Astrocyte (in vitro differentiated cells and primary cell): ENCODE data around the gene TMEM101. TPM values are rescaled to one million over a fixed set of nuclear protein-coding genes. Genes with fewer than 3 reads are reported as not detected.
"Not testable (repeated sequence)": the region's sequence is repeated elsewhere in the genome, so short reads cannot be mapped to it uniquely, and the experiment has no call there.

Experiments
- DNase-seq: peaks from one replicate; pipeline ENCODE4 v3.0.0-alpha.2; 2010; ENCODE audit warnings: low read depth
- FAIRE-seq: peaks from 2 replicates; lab custom pipeline; 2011; peaks lifted over from hg19 to GRCh38; lab: Jason Lieb, UNC
- H2AFZ ChIP-seq: 2 replicates; pipeline ENCODE4 v1.6.0; 2012; ENCODE audit warnings: low read depth, low read length, inconsistent platforms
- H3K27ac ChIP-seq: 2 replicates; pipeline ENCODE4 v1.5.1; 2011; ENCODE audit warnings: low read depth, low read length, inconsistent platforms
- H3K27me3 ChIP-seq: 2 replicates; pipeline ENCODE4 v1.6.0; 2011; ENCODE audit warnings: low read length, inconsistent platforms; ENCODE audit not compliant: insufficient read depth
- H3K36me3 ChIP-seq: 2 replicates; pipeline ENCODE4 v1.5.1; 2011; ENCODE audit warnings: low read length, inconsistent platforms; ENCODE audit not compliant: insufficient read depth
- H3K4me1 ChIP-seq: 2 replicates; pipeline ENCODE4 v1.5.1; 2011; ENCODE audit warnings: low read length, inconsistent platforms; ENCODE audit not compliant: insufficient read depth
- H3K4me2 ChIP-seq: 2 replicates; pipeline ENCODE4 v1.6.0; 2012; ENCODE audit warnings: low read length, inconsistent platforms
- H3K4me3 ChIP-seq: 2 replicates; pipeline ENCODE4 v1.5.1; 2011; ENCODE audit warnings: low read depth, mild to moderate bottlenecking, low read length, inconsistent platforms; ENCODE audit not compliant: insufficient read depth
- H3K79me2 ChIP-seq: 2 replicates; pipeline ENCODE4 v1.6.0; 2012; ENCODE audit warnings: mild to moderate bottlenecking, low read length, inconsistent platforms; ENCODE audit not compliant: insufficient read depth
- H3K9ac ChIP-seq: 2 replicates; pipeline ENCODE4 v1.6.0; 2012; ENCODE audit warnings: mild to moderate bottlenecking, low read length, inconsistent platforms
- H3K9me3 ChIP-seq: 2 replicates; pipeline ENCODE4 v1.5.1; 2012; ENCODE audit warnings: low read depth, mild to moderate bottlenecking, low read length, inconsistent platforms; ENCODE audit not compliant: insufficient read depth
- H4K20me1 ChIP-seq: 2 replicates; pipeline ENCODE4 v1.6.0; 2012; ENCODE audit warnings: low read length, inconsistent platforms; ENCODE audit not compliant: insufficient read depth
- H3K27ac Mint-ChIP-seq: one replicate; pipeline ENCODE4 v1.8.0; 2021; ENCODE audit warnings: mild to moderate bottlenecking, mixed read lengths; ENCODE audit not compliant: unreplicated experiment
- H3K27me3 Mint-ChIP-seq: one replicate; pipeline ENCODE4 v1.8.0; 2021; ENCODE audit warnings: low read depth, mixed read lengths; ENCODE audit not compliant: unreplicated experiment
- H3K36me3 Mint-ChIP-seq: one replicate; pipeline ENCODE4 v1.8.0; 2021; ENCODE audit warnings: low read depth, mixed read lengths; ENCODE audit not compliant: unreplicated experiment
- H3K4me1 Mint-ChIP-seq: one replicate; pipeline ENCODE4 v1.8.0; 2021; ENCODE audit warnings: low read depth, mixed read lengths; ENCODE audit not compliant: unreplicated experiment
- H3K4me3 Mint-ChIP-seq: one replicate; pipeline ENCODE4 v1.8.0; 2021; ENCODE audit warnings: mild to moderate bottlenecking, moderate library complexity, mixed read lengths; ENCODE audit not compliant: unreplicated experiment
- H3K9me3 Mint-ChIP-seq: one replicate; pipeline ENCODE4 v1.8.0; 2021; ENCODE audit warnings: mild to moderate bottlenecking, mixed read lengths; ENCODE audit not compliant: unreplicated experiment
- CTCF ChIP-seq: IDR thresholded peaks from 2 replicates; pipeline ENCODE4 v1.5.1; 2011; ENCODE audit warnings: low read depth, mild to moderate bottlenecking, inconsistent platforms, low read length, moderate library complexity; ENCODE audit not compliant: insufficient read depth
- EZH2 ChIP-seq: IDR thresholded peaks from 2 replicates; pipeline ENCODE4 v1.6.1; 2012; ENCODE audit warnings: mild to moderate bottlenecking, low read length, inconsistent platforms; ENCODE audit not compliant: insufficient read depth
- total RNA-seq: library from RNA; stranded (reverse); gene quantifications from 2 replicates; pipeline ENCODE4 v1.2.1, GENCODE V29; 2021

Gene TMEM101
- total RNA-seq, 1 donor from 2014 or later: 17.1 TPM

DNA sequence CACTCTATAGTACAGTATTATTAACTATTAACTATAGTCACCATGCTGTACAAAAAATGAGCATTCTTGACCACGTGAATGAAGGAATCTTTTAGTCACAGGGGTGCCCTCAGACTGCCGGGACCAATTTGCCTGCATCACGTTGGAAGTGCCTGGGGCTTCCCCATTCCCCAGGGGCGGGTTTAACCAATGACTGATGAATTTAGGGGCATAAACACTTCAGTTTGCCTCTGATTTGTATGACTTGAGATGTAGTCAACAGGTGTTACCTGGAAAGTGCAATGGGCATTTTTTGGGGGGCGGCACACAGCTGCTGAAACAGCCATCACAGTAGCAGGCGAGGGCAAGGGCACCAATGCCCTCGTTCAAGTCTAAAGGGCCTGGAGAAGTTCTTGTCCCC is 52.3 kb downstream of the TMEM101 start:
- Histone ChIP-seq H3K4me2 (no peak overlapping the region), H3K4me3 (no peak overlapping the region), H3K4me1 (no peaks in the 10 kb centered on the region), H4K20me1 (no peaks in the 10 kb centered on the region), H3K27me3 (peaks cover 16% of the 10 kb centered on the region), H3K36me3 (no peaks in the 10 kb centered on the region), H3K27ac (no peak overlapping the region), H3K9me3 (no peaks in the 10 kb centered on the region), H3K9ac (no peak overlapping the region), H3K79me2 (no peaks in the 10 kb centered on the region), H2AFZ (no peak overlapping the region)
- no peak overlapping the region for H3K27ac Mint-ChIP-seq
- TF ChIP-seq CTCF (no peak), EZH2 (no peak)
- H3K9me3 Mint-ChIP-seq: peaks cover 3% of the 10 kb centered on the region
- H3K4me3 Mint-ChIP-seq: no peak overlapping the region
- peaks cover 5% of the 10 kb centered on the region for H3K4me1 Mint-ChIP-seq
- H3K27me3 Mint-ChIP-seq: peaks cover 24% of the 10 kb centered on the region
- no peaks in the 10 kb centered on the region for H3K36me3 Mint-ChIP-seq
- no peak for FAIRE-seq
- DNase-seq: no peak

GRCh38 chr17:43961954-43962353 is 52.8 kb downstream of the TMEM101 start:
- Mint-ChIP-seq H3K27ac (no peak overlapping the region), H3K27me3 (peaks cover 21% of the 10 kb centered on the region), H3K4me3 (no peak overlapping the region), H3K9me3 (peaks cover 3% of the 10 kb centered on the region), H3K4me1 (peaks cover 5% of the 10 kb centered on the region), H3K36me3 (no peaks in the 10 kb centered on the region)
- Histone ChIP-seq H3K4me3 (no peak overlapping the region), H3K27ac (no peak overlapping the region), H3K4me1 (no peaks in the 10 kb centered on the region), H3K9me3 (no peaks in the 10 kb centered on the region), H3K9ac (no peak overlapping the region), H3K27me3 (peaks cover 16% of the 10 kb centered on the region), H4K20me1 (no peaks in the 10 kb centered on the region), H2AFZ (no peak overlapping the region), H3K36me3 (no peaks in the 10 kb centered on the region), H3K79me2 (no peaks in the 10 kb centered on the region), H3K4me2 (no peak overlapping the region)
- TF ChIP-seq EZH2 (no peak), CTCF (no peak)
- DNase-seq (no peak), FAIRE-seq (no peak)

- peaks cover 14% of the 10 kb centered on the region for H3K27me3 ChIP-seq
- not testable (repeated sequence) for H3K79me2 ChIP-seq, H3K9me3 Mint-ChIP-seq, H3K4me3 ChIP-seq, FAIRE-seq, H3K4me1 ChIP-seq, H3K4me3 Mint-ChIP-seq, H2AFZ ChIP-seq, H3K27ac ChIP-seq, H4K20me1 ChIP-seq, H3K27ac Mint-ChIP-seq, DNase-seq, H3K9me3 ChIP-seq, H3K4me1 Mint-ChIP-seq, H3K36me3 Mint-ChIP-seq, H3K36me3 ChIP-seq, H3K9ac ChIP-seq, H3K4me2 ChIP-seq
- H3K27me3 Mint-ChIP-seq: peaks cover 24% of the 10 kb centered on the region
These were observed 53.5 kb downstream of the TMEM101 start for GRCh38 chr17:43961292-43961691.

Other genes with a start within 250 kb of the TMEM101 start
- gene DUSP3, start 236.0 kb downstream of the TMEM101 start, total RNA-seq: 63.3 and 71.6 TPM in 2 replicates
- 0.16 TPM in 1 of 2 replicates, not detected in the other for gene CFAP97D1, start 234.5 kb downstream of the TMEM101 start, total RNA-seq
- 5.9 and 6.5 TPM in 2 replicates for gene MPP3, start 181.8 kb downstream of the TMEM101 start, total RNA-seq
- not detected in 2 replicates for gene CD300LG, start 167.8 kb downstream of the TMEM101 start, total RNA-seq
- gene MPP2, start 107.4 kb downstream of the TMEM101 start, total RNA-seq: 7.6 and 8.0 TPM in 2 replicates
- not detected in 2 replicates for gene PPY, start 72.5 kb downstream of the TMEM101 start, total RNA-seq
- not detected in 2 replicates for gene PYY, start 61.0 kb downstream of the TMEM101 start, total RNA-seq
- 0.91 and 1.0 TPM in 2 replicates for gene NAGS, start 10.3 kb downstream of the TMEM101 start, total RNA-seq
- gene LSM12, start 51.7 kb upstream of the TMEM101 start, total RNA-seq: 77.0 and 90.5 TPM in 2 replicates
- 94.5 and 98.5 TPM in 2 replicates for gene G6PC3, start 55.8 kb upstream of the TMEM101 start, total RNA-seq
- 18.7 and 21.6 TPM in 2 replicates for gene HDAC5, start 108.7 kb upstream of the TMEM101 start, total RNA-seq
- 1.6 and 2.3 TPM in 2 replicates for gene HROB, start 127.0 kb upstream of the TMEM101 start, total RNA-seq
- gene ASB16, start 155.7 kb upstream of the TMEM101 start, total RNA-seq: not detected in 2 replicates
- 28.2 and 28.8 TPM in 2 replicates for gene TMUB2, start 172.0 kb upstream of the TMEM101 start, total RNA-seq
- 87.0 and 96.0 TPM in 2 replicates for gene ATXN7L3, start 184.9 kb upstream of the TMEM101 start, total RNA-seq
- 43.2 and 48.0 TPM in 2 replicates for gene UBTF, start 204.7 kb upstream of the TMEM101 start, total RNA-seq